ACHN (cell line): ENCODE data around the gene HINT2.

Source experiments
- DNase-seq: peaks from one replicate; pipeline ENCODE4 v3.0.0-alpha.2; 2015
- in situ Hi-C: cut with HindIII; loops from 2 replicates; pipeline ENCODE4 v1.10.0; 2017; ENCODE audit warnings: low sequenced_read_pairs, low pct_ligation_motif_present, low pct_unique_long_range_greater_than_20kb

Gene HINT2

DNA sequence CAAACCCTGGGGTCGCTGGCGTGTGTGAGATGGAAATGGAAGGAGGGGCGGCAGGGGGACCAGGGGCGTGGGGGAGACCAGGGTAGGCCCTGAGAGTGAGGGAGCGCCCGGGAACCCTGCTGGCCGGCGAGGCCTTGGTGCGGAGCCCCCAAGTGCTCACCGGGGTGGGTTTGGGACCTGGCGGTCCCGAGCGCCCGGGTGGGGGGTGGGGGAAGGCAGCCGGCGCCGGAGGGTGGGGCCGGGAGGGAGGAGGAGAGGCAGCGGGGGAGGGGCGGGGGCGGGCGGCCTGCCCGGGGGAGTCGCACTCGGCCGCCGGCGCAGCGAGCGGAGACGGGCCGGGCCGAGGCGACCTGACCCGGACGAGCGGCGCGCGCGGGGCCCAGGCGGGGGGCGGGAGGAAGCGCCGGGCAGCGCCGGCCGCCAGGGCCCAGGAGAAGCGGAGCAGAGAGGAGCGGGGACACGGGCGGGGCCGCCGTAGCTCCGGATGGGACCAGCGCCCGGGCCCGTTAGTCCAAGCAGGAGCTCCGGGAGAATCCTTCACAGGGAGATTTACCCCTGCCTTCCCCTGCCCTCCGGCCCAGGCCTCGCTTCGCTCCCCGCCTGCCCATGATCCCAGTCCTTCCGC is 23.4 kb downstream of the HINT2 start, which contains the start of gene NPR2:
Gene NPR2, plus strand, starts transcription at position 295 of the 625 bp plus-strand sequence. CDS start 818 bp downstream, outside the sequence.
- in situ Hi-C loops, result no loop called here

DNA sequence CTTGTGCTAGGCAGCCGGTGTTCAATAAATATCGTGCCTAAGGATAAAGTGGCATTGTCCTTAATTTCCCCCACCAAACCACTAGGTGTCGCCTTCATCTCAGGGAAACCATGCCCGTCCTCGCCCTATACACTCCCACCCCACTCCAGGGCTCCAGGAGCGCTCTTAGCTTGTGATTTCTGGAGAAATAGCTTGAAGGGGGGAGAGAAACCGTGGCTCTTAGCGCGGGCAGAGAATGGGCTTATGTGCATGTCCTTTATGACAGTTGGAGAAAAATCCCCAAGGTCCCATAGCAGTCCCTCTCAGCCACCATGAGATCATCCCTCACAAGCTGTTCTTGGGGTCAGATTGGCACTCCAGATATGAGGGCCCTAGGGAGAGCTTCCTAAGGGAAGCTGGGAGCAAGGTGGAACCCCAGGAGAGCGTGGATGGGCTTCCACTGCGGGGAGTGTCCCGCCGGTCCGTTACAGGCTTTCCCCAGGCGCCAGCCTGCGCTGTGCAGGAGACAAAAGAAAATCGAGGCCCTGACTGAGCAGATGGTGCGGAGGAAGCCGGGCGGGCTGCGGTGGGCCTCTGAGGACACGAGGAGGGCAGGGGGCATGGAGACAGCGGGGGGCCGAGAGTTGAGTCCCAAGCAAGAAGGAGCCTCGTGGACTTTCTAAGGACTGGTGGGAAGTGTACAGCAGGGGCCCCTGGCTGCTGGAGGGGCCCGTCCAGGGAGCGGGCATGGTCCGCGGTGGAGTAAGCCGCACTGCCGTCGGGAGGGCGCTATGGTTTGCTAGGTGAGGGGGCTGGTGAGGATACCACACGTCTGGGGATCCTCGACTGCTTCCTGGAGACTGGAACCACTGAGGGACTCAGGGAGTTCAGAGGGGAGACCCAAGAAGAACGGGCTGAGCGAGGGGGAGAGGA is 24.2 kb downstream of the HINT2 start:
- DNase-seq, result peak; percentile 71

More for the DNA sequence above, 23.4 kb downstream of the HINT2 start, which contains the start of gene NPR2:
- DNase-seq, result no peak

DNA sequence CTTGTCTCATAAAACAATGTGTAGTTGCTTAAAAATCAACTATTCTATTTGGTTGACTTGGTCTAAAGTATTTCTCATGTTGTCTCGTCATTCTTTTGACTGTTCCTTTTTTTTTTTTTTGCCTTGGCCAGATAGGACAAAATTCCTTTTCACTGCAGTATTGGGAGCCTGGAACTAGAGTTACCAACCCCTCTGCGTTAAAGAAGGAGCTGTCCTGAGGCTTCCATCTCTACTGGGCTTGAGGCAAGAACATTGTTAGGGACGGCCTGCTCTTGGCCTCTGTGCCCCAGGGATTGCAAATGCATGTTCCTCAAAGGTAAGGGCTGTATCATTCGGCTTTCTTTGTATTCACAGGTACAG is 24.8 kb downstream of the HINT2 start:
- no peak for DNase-seq
- in situ Hi-C loops, result no loop called here

More for the DNA sequence above, 24.2 kb downstream of the HINT2 start:
- in situ Hi-C loops, result no loop called here

DNA sequence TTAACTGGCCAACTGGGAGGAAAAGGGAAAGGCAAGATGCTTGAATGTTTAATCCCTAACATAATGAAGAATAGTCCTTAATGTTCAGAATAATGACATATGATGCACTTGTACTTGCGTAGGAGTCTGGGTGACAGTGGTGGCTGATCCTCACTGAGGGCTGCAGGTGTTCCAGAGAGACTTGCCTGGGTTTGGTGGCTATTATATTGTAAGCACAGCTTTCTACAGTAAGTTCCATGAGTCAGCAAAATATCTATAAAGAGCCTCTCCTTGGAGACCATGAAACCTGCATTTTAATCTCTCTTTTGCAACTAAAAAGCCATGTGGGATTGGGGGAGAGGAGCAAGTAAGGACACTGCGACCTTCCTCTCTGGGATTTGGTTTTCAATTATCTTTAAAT is 25.3 kb downstream of the HINT2 start:
- no peak for DNase-seq
- in situ Hi-C loops, result no loop called here

DNA sequence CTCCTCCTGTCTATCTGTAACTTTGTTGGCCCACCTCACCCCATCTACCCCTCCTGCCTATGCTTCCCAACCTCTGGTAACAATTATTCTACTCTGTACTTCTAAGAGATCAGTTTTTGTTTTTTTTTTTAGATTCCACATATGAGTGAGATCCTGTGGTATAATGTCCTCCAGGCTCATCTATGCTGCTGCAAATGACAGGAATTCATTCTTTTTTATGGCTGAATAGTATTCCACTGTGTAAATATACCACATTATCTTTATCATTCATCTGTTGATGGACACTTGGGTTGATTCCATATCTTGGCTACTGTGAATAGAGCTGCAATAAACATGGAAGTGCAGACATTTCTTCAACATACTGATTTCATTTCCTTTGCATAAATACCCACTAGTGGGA is 31.4 kb downstream of the HINT2 start:
- in situ Hi-C loops, result no loop called here

DNA sequence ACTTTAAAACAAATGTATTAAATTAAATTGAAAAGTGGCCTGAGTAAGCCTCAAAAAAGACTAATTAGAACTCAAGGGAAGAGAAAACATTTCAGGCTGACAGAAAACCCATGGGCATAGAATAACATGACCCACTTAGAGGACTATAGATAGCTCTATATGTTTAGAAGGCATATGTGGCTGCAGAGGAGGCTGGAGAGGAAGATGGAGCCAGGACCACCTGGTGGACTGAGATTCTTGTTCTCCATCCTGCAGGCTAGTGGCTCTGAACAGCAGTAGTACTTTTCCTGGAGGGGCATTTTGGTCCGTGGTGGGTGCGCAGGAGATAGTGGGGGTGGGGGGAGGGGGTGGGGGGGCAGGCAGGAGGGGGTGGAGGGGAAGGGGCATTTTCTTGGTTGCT is 33.8 kb downstream of the HINT2 start:
- in situ Hi-C loops, result no loop called here
- no peak for DNase-seq

More for the DNA sequence above, 31.4 kb downstream of the HINT2 start:
- DNase-seq, result no peak

DNA sequence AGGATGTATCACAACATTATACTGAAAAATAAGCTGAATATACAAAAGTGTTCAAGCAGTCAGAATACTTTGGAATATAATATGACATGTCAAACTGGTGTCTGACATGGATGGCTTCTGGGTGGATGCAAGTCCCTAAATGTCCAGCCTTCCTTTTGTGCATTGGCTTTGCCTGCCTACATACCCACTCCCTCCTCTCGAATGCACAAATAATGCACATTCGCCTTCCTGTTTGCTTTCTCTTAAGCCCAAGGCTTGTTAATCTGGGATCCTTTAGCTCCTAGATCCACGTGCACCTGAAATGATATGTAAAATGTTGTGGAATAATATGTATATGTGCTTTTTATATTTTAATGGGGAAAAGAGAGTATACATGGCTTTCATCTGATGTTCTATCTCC is 36.3 kb downstream of the HINT2 start:
- no peak for DNase-seq
- in situ Hi-C loops, result no loop called here

DNA sequence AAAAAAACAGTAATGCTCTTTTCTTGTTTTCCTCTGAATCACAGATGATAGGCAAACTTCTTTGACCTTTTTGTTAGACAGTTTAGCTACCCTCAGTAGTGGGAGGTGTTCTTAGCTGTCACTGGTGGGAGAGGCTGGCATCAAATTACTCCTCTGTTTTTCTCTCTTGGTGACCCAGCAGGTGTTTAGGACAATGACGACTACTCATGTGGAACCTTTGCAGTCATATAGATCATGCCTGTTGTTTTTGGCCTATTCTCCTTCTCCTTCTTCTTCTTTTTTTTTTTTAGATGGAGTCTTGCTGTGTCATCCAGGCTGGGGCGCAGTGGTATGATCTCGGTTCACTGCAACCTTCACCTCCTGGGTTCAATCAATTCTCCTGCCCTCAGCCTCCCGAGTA is 38.8 kb downstream of the HINT2 start:
- no peak for DNase-seq
- in situ Hi-C loops, result no loop called here

DNA sequence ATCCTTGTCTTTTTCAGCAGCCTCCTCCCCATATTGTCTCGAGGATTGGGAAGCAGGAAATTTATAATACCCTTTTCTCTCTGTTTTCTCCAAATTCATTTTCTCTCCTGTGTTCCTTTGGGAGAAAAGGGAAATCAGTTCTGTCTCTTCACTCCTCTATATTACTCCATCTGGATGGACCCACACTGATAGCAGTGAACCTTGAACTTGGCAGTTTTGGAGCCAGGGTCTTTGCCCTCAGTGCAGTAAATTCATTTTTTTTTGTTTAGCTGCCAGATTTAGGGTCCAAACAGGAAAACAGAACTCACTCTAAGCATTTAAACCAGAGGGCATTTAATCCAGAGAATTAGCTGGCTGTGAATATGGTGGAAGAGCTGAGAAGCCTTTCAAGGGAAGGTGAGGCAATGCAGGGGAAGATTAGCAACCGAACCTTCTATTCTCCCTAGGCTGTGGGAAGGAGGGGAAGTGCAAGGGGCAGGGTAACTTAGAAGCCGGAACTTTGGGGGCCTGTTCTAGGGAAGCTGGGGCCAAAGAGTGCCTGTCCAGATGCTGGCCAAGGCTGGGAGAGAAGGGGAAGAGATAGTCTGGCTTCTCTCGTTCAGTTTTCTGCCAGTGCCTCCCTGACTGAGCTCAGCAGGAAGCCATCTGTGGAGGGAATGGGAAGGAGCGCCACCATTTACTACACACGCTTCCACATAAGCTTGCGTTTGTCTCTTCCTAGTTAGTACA is 39.8 kb downstream of the HINT2 start:
- in situ Hi-C loops, result no loop called here

DNA sequence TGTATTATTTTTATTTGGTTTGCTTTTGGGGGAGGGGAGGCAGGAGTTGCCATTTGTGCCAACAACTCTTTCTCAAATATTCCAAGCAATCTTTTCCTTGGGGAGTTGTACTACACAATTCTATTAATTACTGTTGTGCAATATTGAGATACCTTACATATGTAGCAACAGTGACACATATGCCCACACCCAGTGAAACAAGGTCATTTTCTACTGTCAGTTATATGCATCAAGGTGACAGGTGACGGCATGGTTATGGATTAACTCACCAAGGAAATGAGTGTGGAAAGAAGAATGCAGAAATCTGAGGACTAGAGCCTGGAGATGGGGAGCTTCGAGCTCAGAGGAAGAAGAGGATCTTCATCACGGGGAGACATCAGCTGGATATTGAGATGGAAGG is 42.9 kb downstream of the HINT2 start:
- no peak for DNase-seq
- in situ Hi-C loops, result no loop called here

More for the DNA sequence above, 39.8 kb downstream of the HINT2 start:
- no peak for DNase-seq

DNA sequence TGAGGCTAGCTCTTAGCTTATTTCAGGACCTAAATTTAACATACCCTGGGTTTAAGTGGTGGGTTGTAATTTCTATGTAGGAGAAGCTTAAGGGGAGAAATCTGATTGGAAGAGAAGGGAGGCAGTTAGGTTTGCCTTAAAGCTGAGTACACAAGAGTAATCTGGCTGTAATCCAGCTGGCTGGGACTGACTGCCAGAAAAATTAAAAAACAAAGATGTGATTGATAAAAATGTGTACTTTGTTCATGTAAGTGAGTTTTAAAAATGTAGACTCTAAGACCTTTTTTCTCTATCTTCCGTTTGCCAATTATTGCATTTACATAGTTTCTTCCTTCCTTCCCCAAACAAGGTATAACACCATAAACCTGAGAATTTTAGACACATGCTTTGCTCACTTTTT is 43.3 kb downstream of the HINT2 start:
- DNase-seq, result no peak
- in situ Hi-C loops, result no loop called here

DNA sequence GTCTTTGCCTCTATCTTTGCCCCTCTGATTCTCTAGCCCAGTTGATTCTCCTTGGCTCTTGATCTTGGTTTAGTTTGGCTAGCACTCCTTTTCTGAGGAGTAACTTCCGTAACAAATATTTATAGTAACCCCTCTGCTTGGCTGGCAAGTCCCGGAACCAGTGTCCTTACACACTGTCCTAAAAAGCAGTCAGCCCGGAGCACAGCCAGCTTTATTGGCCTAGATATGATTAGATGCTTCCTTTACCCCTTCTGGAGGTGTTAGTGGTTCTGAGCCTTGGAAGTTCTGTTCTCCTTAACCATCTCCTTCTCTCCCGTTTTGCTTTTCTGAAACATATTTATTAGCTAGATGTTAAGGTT is 43.8 kb downstream of the HINT2 start:
- in situ Hi-C loops, result no loop called here
- no peak for DNase-seq

DNA sequence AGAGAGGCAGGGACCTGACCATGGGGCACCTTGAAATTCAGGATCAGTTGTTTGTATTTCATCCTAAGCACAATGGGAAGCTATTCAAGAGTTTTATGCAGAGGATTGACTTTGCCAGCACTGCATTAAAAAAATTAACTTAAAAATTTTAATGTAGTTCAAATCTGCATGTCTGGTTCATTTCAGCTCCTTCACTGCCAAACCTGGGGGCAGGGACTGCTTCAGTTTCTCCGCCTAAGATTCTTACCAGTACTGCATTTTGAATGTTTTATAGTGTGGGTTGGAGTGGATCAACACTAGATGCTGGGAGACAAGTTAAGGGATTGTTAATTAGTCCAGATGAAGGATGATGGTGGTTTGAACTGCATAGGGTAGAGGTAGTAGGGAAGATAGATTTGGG is 45.1 kb downstream of the HINT2 start:
- in situ Hi-C loops, result no loop called here
- no peak for DNase-seq

DNA sequence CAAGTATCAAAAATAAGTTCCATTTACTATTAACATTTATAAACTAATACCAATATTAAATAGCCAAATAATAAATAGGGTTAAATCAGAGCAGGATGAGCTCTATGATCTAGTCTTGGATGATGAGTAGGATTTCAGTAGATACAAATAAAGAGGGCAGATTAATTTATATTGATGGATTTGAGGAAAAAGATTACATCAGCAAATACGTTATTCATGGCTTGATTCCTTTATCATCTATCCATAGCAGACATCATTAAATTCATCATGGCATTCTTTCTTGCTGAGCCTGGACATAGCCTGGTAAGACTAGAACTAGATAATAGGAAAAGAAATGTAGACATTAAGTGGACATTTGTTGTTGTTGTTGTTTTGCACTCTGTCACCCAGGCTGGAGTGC is 47.4 kb downstream of the HINT2 start:
- in situ Hi-C loops, result no loop called here
- no peak for DNase-seq

DNA sequence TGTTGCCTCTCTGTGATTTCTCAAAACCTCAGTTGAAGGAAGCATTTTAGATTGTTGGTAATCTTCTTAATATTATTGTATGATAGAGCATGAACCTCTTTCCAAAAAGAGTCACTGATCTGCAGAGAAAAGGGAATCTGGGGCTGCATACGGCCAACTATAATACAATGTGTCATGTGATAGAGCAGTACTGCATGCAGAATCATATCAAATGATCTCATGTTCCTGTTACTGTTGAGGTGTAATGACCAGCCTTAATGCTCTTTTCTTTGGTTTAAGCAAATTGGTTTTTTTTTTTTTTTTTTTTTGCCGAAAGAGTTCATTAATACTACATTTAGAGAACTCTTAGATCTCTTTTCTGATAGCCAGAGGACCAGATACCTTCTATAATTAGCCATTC is 47.8 kb downstream of the HINT2 start:
- in situ Hi-C loops, result no loop called here
- DNase-seq, result no peak

DNA sequence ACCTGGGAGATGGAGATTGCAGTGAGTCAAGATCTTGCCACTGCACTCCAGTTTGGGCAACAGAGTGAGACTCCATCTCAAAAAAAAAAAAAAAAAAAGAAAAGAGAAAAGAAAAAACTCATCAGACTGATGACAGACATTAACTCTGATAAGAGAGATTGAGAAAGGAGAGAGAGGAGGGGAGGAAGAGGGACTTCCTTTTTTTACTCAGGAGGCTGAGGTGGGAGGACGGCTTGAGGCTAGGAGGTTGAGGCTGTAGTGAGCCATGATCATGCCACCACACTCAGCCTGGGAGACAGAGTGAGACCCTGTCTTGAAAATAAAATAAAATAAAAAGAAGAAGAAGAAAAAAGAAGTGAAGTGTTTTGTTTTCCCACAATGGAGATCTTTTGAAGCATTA is 51.0 kb downstream of the HINT2 start:
- no peak for DNase-seq
- in situ Hi-C loops, result no loop called here

DNA sequence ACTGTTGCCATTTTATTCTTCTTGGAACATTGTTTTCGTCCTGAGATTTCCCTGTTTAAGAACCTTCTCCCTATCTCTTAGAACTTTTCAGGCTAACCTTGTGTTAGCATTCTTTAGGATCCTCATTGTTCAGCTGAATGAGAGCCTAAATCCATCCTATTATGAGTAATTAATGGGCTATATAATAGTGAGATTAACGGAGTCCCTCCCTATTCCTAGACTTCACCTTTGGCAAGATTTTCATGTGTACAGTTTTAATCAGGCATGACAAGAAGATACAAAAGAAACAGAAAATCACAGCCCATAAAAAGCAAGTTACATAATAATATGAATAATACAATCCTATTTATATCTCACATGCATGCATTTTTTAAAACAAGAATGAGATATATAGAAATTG is 51.7 kb downstream of the HINT2 start:
- no peak for DNase-seq
- in situ Hi-C loops, result no loop called here
